ENCODE measurements around the gene LRRK1. TPM values are rescaled to one million over a fixed set of nuclear protein-coding genes. Genes with fewer than 3 reads are reported as not detected.

LRRK1 gene
- total and polyA plus RNA-seq, 2 of the 13 experiments (the other 11 are each of a cell fraction or from before 2014, with no cell fraction given), result 0.13 to 1.2 TPM

DNA sequence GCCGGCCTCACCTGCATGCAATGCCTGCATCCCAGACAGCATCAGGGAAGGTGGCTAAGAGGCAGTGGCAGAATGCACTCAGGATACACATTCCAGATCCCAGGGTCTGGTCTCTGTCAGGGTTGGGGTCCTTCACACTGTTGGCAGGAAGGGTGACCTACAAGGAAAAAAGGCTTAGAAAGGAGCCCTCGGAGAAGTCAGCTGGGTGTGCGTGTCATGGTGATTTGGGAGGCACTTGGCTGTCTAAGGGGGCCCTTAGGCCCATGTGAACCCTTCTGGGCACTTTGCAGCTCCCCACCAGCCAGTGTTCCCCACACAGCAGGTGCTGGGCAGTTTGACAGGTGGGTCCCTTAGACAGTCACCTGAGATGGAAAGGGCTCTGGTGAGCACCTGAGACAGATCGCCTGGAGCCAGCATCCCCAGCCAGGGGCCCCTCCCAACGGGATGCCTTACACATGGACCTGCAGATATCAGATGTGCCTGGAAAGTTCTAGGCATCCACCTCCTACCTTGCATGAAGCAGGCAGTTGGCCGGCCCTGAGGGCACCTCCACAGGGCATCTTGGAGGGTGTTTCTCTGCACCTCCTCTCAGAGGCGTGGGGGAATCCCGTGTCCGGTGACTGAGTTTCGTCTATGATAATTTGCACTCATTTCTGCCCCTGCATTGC, 131.6 kb downstream of the LRRK1 start:
- no peak overlapping the region for H2AFZ ChIP-seq (ENCODE audit: low read length)
- ChIA-PET POLR2A (no interaction called here), CTCF (ENCODE audit: low intra/inter-chr PET ratio, low total read pairs) (no interaction called here)
- H3K36me3 ChIP-seq (replicated peaks in 1 of 2; ENCODE audit: control insufficient read depth in 1 of 2, insufficient read depth in 2 of 2, low read length in 2 of 2), result peaks cover 0 to 12% of the 10 kb centered on the region in 2 experiments; a peak in 3 of 5 replicates
- no peaks in the 10 kb centered on the region for H3K79me2 ChIP-seq (ENCODE audit: insufficient read depth, low read length)
- H3K4me1 ChIP-seq (ENCODE audit: insufficient read depth, low read length), result peaks cover 11% of the 10 kb centered on the region
- no peaks in the 10 kb centered on the region for H4K20me1 ChIP-seq (ENCODE audit: insufficient read depth, low read length)
- ATAC-seq (no peak), DNase-seq (ENCODE audit: low spot score) (no peak), FAIRE-seq (no peak)
- 82% methylated on average over 9 of the region's 10 CpGs for WGBS (ENCODE audit: low lambda C conversion rate)
- no TSS peak for BruUV-seq (replicated peaks)
- H3K27ac ChIP-seq (ENCODE audit: extremely low read length, insufficient read depth, low read length), result no peak overlapping the region
- no peak overlapping the region for H3K9ac ChIP-seq (ENCODE audit: insufficient read depth, low read depth, low read length)
- no peaks in the 10 kb centered on the region for H3K27me3 ChIP-seq (ENCODE audit: control insufficient read depth in 1 of 2, insufficient read depth in 2 of 2, low read length in 2 of 2)
- in situ Hi-C loops (cut with HindIII; ENCODE audit: extremely low pct_ligation_motif_present, low pct_unique_long_range_greater_than_20kb), result no loop called here
- H3K9me3 ChIP-seq (ENCODE audit: low read length), result no peaks in the 10 kb centered on the region
- intact Hi-C loops (cut with micrococcal nuclease; ENCODE audit: unreplicated experiment), result no loop called here
- H3K4me3 ChIP-seq (replicated peaks in 1 of 3; ENCODE audit: insufficient read depth in 1 of 3, low read depth in 2 of 3, low read length in 3 of 3), result no peak overlapping the region
- H3K4me2 ChIP-seq (ENCODE audit: low read depth, low read length), result no peak overlapping the region
- TF ChIP-seq NFE2L1 (CRISPR knock-in tag; IDR thresholded peaks at IDR 0.05; ENCODE audit: borderline replicate concordance) (no peak), ZNF781 (CRISPR knock-in tag; IDR thresholded peaks at IDR 0.05; ENCODE audit: borderline replicate concordance, not compliant biosample characterization) (no peak), JUND (CRISPR knock-in tag; IDR thresholded peaks at IDR 0.05) (no peak), RBFOX2 (IDR thresholded peaks at IDR 0.05; ENCODE audit: low read depth, low read length) (no peak), ZNF496 (CRISPR knock-in tag; IDR thresholded peaks at IDR 0.05; ENCODE audit: insufficient replicate concordance) (no peak), GATAD1 (CRISPR knock-in tag; IDR thresholded peaks at IDR 0.05) (no peak)

DNA sequence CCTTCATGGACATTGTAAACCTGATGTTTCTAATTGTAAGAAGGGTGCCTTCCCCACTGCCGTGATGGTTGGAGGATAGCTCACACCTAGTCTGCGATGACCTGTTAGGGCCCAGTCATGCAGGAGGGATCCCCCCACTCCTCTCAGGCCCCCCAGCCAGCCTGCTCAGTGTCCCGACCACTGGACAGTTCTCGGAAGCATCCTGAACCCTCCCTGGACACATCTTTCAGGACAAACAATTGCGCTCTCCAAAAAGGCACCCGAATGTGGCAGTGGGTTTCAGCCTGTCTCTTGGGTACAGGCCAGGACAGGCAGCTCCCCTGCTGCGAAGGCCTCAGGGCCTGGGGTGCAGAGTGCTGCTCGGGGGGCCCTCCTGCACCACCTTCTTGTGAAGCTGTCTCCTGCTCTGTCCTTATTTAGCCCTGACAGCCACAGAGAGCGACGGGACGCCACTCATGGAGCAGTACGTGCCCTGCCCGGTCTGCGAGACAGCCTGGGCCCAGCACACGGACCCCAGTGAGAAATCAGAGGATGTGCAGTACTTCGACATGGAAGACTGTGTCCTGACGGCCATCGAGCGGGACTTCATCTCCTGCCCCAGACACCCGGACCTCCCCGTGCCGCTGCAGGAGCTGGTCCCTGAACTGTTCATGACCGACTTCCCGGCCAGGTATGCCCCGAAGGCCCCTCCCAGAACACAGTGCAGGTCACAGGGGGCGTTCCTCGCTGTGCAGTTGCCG, 132.3 kb downstream of the LRRK1 start:
- H3K27ac ChIP-seq (ENCODE audit: extremely low read length, insufficient read depth, low read length), result no peak overlapping the region
- no peaks in the 10 kb centered on the region for H3K79me2 ChIP-seq (ENCODE audit: insufficient read depth, low read length)
- WGBS (ENCODE audit: low lambda C conversion rate), result 91% methylated on average over 8 of the region's 28 CpGs
- no peak overlapping the region for H3K4me2 ChIP-seq (ENCODE audit: low read depth, low read length)
- in situ Hi-C loops (cut with HindIII; ENCODE audit: extremely low pct_ligation_motif_present, low pct_unique_long_range_greater_than_20kb) (no loop called here), intact Hi-C loops (cut with micrococcal nuclease; ENCODE audit: unreplicated experiment) (no loop called here)
- no peaks in the 10 kb centered on the region for H3K27me3 ChIP-seq (ENCODE audit: control insufficient read depth in 1 of 2, insufficient read depth in 2 of 2, low read length in 2 of 2)
- H4K20me1 ChIP-seq (ENCODE audit: insufficient read depth, low read length), result no peaks in the 10 kb centered on the region
- H2AFZ ChIP-seq (ENCODE audit: low read length), result no peak overlapping the region
- CTCF ChIA-PET (ENCODE audit: low intra/inter-chr PET ratio, low total read pairs), result no interaction called here
- DNase-seq (ENCODE audit: low spot score), result no peak
- H3K4me3 ChIP-seq (replicated peaks in 1 of 3; ENCODE audit: insufficient read depth in 1 of 3, low read depth in 2 of 3, low read length in 3 of 3), result no peak overlapping the region
- no peak for ATAC-seq
- peaks cover 0 to 12% of the 10 kb centered on the region in 2 experiments; a peak in 3 of 5 replicates for H3K36me3 ChIP-seq (replicated peaks in 1 of 2; ENCODE audit: control insufficient read depth in 1 of 2, insufficient read depth in 2 of 2, low read length in 2 of 2)
- H3K9ac ChIP-seq (ENCODE audit: insufficient read depth, low read depth, low read length), result no peak overlapping the region
- no TSS peak for BruUV-seq (replicated peaks)
- H3K9me3 ChIP-seq (ENCODE audit: low read length), result no peaks in the 10 kb centered on the region
- peaks cover 14% of the 10 kb centered on the region for H3K4me1 ChIP-seq (ENCODE audit: insufficient read depth, low read length)
- no peak for FAIRE-seq
- TF ChIP-seq FOXC1 (CRISPR knock-in tag; IDR thresholded peaks at IDR 0.05; ENCODE audit: borderline replicate concordance), result no peak
- TF ChIP-seq, protein P1, sequence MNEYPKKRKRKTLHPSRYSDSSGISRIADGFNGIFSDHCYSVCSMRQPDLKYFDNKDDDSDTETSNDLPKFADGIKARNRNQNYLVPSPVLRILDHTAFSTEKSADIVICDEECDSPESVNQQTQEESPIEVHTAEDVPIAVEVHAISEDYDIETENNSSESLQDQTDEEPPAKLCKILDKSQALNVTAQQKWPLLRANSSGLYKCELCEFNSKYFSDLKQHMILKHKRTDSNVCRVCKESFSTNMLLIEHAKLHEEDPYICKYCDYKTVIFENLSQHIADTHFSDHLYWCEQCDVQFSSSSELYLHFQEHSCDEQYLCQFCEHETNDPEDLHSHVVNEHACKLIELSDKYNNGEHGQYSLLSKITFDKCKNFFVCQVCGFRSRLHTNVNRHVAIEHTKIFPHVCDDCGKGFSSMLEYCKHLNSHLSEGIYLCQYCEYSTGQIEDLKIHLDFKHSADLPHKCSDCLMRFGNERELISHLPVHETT (CRISPR knock-in tag; conservative IDR thresholded peaks at IDR 0.05), result no peak
- TF ChIP-seq, protein P2, sequence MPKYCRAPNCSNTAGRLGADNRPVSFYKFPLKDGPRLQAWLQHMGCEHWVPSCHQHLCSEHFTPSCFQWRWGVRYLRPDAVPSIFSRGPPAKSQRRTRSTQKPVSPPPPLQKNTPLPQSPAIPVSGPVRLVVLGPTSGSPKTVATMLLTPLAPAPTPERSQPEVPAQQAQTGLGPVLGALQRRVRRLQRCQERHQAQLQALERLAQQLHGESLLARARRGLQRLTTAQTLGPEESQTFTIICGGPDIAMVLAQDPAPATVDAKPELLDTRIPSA (CRISPR knock-in tag; IDR thresholded peaks at IDR 0.05; ENCODE audit: borderline replicate concordance), result no peak
- TF ChIP-seq CREM (IDR thresholded peaks at IDR 0.05), result no peak
- no peak for TF ChIP-seq CREM (CRISPR knock-in tag; IDR thresholded peaks at IDR 0.05)
- TF ChIP-seq ATF7 (IDR thresholded peaks at IDR 0.05), result no peak
- TF ChIP-seq ATF7 (CRISPR knock-in tag; IDR thresholded peaks at IDR 0.05), result no peak
- TF ChIP-seq ZNF337 (CRISPR knock-in tag; IDR thresholded peaks at IDR 0.05; ENCODE audit: borderline replicate concordance, low read depth), result no peak
- no peak for TF ChIP-seq JUND (CRISPR knock-in tag; IDR thresholded peaks at IDR 0.05)
- no peak for TF ChIP-seq ZNF589 (CRISPR knock-in tag; conservative IDR thresholded peaks at IDR 0.05)
- TF ChIP-seq NFIC (IDR thresholded peaks at IDR 0.05; ENCODE audit: low read length), result no peak
- no peak for TF ChIP-seq BRD4 (CRISPR knock-in tag; IDR thresholded peaks at IDR 0.05)
- POLR2A ChIA-PET, result no interaction called here
